Measurements from ENCODE around the gene CCDC86. TPM values are rescaled to one million over a fixed set of nuclear protein-coding genes. Genes with fewer than 3 reads are reported as not detected.
"Not testable (repeated sequence)": the region's sequence is repeated elsewhere in the genome, so short reads cannot be mapped to it uniquely, and the experiment has no call there.

The CCDC86 gene
- total RNA-seq, 4 donors from 2014 or later = 7.4 to 23.0 (median 8.3) TPM

DNA sequence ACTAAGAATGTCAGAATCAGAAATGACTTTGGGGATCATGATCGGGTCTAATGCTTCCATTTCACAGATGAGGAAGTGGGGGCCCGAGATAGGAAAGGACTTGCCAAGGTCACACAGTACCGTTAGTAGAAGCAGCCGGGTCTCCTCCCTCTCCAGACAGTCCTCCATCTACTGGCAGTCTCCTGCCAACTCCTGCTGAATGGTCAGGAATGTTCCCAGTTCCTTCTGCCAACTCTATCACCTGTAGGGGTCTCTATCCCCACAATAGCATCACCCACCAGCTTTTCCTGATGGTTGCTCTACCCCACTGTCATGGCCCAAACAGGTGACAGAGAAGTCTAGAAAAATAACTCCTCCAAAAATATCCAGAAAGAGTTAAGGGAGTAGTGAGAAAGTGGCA lies 23.9 kb upstream of the CCDC86 start:
- Histone ChIP-seq H3K36me3 (no peaks in the 10 kb centered on the region), H3K4me3 (no peak overlapping the region), H3K27me3 (no peaks in the 10 kb centered on the region), H3K27ac (no peak overlapping the region), H3K4me1 (no peaks in the 10 kb centered on the region), H3K9me3 (no peaks in the 10 kb centered on the region)
- TF ChIP-seq, protein P1, sequence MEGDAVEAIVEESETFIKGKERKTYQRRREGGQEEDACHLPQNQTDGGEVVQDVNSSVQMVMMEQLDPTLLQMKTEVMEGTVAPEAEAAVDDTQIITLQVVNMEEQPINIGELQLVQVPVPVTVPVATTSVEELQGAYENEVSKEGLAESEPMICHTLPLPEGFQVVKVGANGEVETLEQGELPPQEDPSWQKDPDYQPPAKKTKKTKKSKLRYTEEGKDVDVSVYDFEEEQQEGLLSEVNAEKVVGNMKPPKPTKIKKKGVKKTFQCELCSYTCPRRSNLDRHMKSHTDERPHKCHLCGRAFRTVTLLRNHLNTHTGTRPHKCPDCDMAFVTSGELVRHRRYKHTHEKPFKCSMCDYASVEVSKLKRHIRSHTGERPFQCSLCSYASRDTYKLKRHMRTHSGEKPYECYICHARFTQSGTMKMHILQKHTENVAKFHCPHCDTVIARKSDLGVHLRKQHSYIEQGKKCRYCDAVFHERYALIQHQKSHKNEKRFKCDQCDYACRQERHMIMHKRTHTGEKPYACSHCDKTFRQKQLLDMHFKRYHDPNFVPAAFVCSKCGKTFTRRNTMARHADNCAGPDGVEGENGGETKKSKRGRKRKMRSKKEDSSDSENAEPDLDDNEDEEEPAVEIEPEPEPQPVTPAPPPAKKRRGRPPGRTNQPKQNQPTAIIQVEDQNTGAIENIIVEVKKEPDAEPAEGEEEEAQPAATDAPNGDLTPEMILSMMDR (IDR thresholded peaks at IDR 0.05) = no peak
- TF ChIP-seq POLR2A (IDR thresholded peaks at IDR 0.05) = no peak
- intact Hi-C loops (cut with DNase I; ENCODE audit: low total_unique reads) = no loop called here
- no peak for DNase-seq

DNA sequence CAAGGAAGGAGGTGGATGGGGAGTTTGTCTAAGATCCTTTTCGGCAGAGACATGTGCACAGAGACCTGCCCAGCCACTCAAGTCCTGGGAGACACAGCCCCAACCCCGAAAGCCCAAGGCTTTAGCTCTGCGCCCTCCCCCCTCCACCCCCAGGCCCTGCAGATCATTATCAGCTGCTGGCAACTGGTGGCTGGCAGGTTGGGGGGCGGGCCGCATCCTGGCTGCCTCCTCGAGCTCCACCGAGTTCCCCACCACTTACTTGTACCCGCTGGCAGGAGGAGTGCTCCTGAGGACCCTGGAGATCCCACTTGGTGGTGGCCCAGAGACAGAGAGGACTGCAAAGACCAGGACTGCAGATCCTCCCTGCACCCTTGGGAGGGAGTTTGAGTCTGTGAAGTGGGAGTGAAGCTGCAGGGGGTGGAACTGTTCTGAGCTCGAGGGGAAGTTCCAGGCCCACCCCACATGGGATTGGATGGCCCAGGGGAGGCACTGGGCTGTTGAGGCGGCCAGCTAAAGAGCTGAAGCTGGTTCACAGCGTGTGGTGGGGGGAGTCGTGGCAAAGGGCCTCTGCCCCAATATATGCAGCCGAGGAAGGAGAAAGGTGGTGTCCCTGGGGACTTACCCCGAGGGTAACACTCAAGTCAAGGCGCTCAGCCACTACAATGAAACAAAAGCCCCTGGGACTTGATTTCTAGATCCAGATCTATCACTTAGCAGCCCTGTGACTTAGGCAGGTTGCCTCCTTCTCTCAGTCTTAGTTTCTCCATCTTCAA lies 19.9 kb upstream of the CCDC86 start:
- no peaks in the 10 kb centered on the region for H3K4me1 ChIP-seq
- TF ChIP-seq POLR2A (IDR thresholded peaks at IDR 0.05) = no peak
- TF ChIP-seq, protein P1 (IDR thresholded peaks at IDR 0.05) = no peak
- H3K27me3 ChIP-seq = no peaks in the 10 kb centered on the region
- no peak overlapping the region for H3K27ac ChIP-seq
- no peak for DNase-seq
- H3K9me3 ChIP-seq = no peaks in the 10 kb centered on the region
- no peak overlapping the region for H3K4me3 ChIP-seq
- no peaks in the 10 kb centered on the region for H3K36me3 ChIP-seq
- intact Hi-C loops (cut with DNase I; ENCODE audit: low total_unique reads) = no loop called here

DNA sequence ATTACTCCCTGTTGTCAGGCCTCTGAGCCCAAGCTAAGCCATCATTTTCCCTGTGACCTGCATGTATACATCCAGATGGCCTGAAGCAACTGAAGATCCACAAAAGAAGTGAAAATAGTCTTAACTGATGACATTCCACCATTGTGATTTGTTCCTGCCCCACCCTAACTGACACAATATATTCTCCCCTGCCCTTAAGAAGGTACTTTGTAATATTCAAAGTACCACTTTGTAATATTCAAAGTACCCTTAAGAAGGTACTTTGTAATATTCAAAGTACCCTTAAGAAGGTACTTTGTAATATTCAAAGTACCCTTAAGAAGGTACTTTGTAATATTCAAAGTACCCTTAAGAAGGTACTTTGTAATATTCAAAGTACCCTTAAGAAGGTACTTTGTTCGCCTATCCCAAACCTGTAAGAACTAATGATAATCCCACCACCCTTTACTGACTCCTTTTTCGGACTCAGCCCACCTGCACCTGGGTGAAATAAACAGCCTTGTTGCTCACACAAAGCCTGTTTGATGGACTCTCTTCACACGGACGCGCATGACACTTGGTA lies 18.1 kb upstream of the CCDC86 start:
- DNase-seq; H3K36me3 ChIP-seq; intact Hi-C loops (cut with DNase I; ENCODE audit: low total_unique reads); H3K4me3 ChIP-seq; H3K9me3 ChIP-seq; H3K27me3 ChIP-seq; H3K27ac ChIP-seq; H3K4me1 ChIP-seq: not testable (repeated sequence)

DNA sequence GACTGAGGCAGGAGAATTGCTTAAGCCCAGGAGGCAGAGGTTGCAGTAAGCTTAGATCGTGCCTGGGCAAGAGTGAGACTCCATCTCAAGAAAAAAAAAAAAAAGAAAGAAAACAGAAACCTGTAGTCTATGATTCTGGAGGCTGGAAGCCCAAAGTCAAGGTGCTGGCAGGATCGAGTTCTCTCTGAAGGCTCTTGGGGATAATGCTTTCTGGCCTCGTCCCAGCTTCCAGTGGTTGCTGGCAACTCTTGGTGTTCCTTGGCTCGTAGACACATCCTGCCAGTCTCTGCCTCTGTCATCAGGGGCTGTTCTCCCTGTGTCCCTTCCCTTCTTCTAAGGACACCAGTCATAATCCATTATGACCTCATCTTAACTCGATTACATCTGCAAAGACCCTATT lies 16.8 kb upstream of the CCDC86 start:
- H3K4me3 ChIP-seq = no peak overlapping the region
- DNase-seq = no peak
- H3K27ac ChIP-seq = no peak overlapping the region
- TF ChIP-seq, protein P1 (IDR thresholded peaks at IDR 0.05) = no peak
- TF ChIP-seq POLR2A (IDR thresholded peaks at IDR 0.05) = no peak
- H3K36me3 ChIP-seq = no peaks in the 10 kb centered on the region
- H3K4me1 ChIP-seq = no peaks in the 10 kb centered on the region
- intact Hi-C loops (cut with DNase I; ENCODE audit: low total_unique reads) = no loop called here
- H3K9me3 ChIP-seq = no peaks in the 10 kb centered on the region
- no peaks in the 10 kb centered on the region for H3K27me3 ChIP-seq

DNA sequence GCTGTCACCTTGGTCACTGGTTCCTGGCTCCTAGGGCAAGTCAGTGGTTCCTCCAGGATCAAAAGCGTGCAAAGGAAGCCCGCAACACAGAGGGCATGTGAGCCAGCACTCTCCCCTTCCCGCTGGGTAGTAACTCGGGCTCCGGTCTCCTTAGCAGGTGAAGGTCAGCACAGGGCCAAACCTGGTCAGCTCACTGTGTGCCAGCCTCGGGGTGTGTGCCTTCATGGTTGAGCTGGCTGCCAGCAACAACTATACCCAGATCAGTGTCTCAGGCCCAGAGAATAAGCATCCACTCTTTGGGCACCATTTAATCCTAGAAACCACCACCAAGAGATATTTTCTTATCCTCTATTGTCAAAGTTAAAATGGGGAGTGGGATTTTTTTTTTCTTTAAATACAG lies 16.1 kb upstream of the CCDC86 start:
- Histone ChIP-seq H3K4me1 (no peaks in the 10 kb centered on the region), H3K9me3 (no peaks in the 10 kb centered on the region), H3K27ac (no peak overlapping the region), H3K27me3 (no peaks in the 10 kb centered on the region), H3K36me3 (no peaks in the 10 kb centered on the region), H3K4me3 (no peak overlapping the region)
- TF ChIP-seq, protein P1 (IDR thresholded peaks at IDR 0.05) = no peak
- TF ChIP-seq POLR2A (IDR thresholded peaks at IDR 0.05) = no peak
- DNase-seq = no peak
- intact Hi-C loops (cut with DNase I; ENCODE audit: low total_unique reads) = no loop called here

All from uterus (tissue), 4 donors.